GM10248 (cell line): Measurements from ENCODE around the gene CYB561D2.

Experiments
- CTCF ChIA-PET: fragments of 300-600 bp; sonication (Branson Sonifier 250); formaldehyde crosslinking; extraction: SDS; loops from one replicate; lab custom pipeline; 2021; ENCODE audit warnings: antibody characterized with exemption; lab: Yijun Ruan, JAX
- POLR2A ChIA-PET: fragments of 350-650 bp; sonication (Branson Sonifier 250); formaldehyde crosslinking; extraction: SDS; loops from one replicate; lab custom pipeline; 2020; ENCODE audit warnings: antibody characterized with exemption; lab: Yijun Ruan, JAX
- DNase-seq: peaks from one replicate; pipeline ENCODE4 v3.0.0; 2012; ENCODE audit errors: extremely low spot score
- CTCF ChIP-seq: IDR thresholded peaks from 2 replicates; pipeline ENCODE4 v1.5.1; 2012; ENCODE audit warnings: mild to moderate bottlenecking, low read depth; ENCODE audit errors: extremely low read depth, missing control alignments, control extremely low read depth

CYB561D2 gene

GRCh38 chr3:50355829-50356552 is 5.3 kb downstream of the CYB561D2 start:
- DNase-seq: no peak

GRCh38 chr3:50356553-50356952 is 5.9 kb downstream of the CYB561D2 start:
- no peak for DNase-seq
- ChIA-PET POLR2A (interaction anchor here (0.7 kb wide), 1 partner anchor 57 kb away, joined by 5 read pairs; the partner anchor contains the start of genes HYAL3 and NAA80), CTCF (interaction anchor here (1.0 to 2.8 kb wide), 4 partner anchors 11 to 186 kb away, joined by 3 to 8 read pairs (median 4); no protein-coding TSS in a partner anchor)
- TF ChIP-seq CTCF: no peak

More at GRCh38 chr3:50355829-50356552, 5.3 kb downstream of the CYB561D2 start:
- POLR2A ChIA-PET: interaction anchor here (0.6 to 0.7 kb wide), 2 partner anchors 56 to 1165 kb away, joined by 3 to 5 read pairs; partner anchors contain the start of genes HYAL3 and NAA80
- CTCF ChIA-PET: interaction anchor here (0.6 to 2.8 kb wide), 4 partner anchors 11 to 187 kb away, joined by 3 to 8 read pairs (median 4); no protein-coding TSS in a partner anchor
- TF ChIP-seq CTCF: peak; percentile 23

- no peak for DNase-seq
- CTCF ChIA-PET: interaction anchor here (0.7 to 2.8 kb wide), 4 partner anchors 15 to 185 kb away, joined by 3 to 8 read pairs (median 4); partner anchors contain the start of gene TUSC2
- POLR2A ChIA-PET: no interaction called here
- no peak for TF ChIP-seq CTCF
Measured at GRCh38 chr3:50357481-50357880, 6.8 kb downstream of the CYB561D2 start.

DNA sequence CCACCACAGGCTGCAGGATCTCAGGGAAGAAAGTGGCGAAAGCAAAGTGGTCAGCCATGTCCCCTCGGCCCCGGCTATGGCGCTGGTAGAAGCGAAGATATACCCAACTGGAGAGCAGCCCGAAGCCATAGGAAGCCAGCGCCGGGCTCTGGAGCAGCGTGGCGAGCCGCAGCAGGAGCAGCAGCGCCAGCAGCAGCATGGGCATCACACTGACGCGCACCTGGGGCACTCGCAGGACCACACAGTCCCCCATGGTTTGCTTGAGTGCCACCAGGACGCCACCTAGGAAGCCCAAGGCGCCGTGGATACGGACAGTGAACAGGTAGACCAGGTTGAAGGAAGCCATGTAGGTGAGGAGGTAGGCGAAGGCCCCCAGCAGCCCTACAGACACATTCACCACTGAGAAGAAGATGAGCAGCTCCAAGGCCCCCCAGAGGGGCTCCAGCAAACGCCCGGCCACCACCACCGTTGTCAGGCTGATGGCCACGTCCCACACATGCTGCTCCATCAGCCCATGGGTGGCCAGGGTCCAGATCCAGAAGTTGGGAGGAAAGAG is 7.8 kb downstream of the CYB561D2 start:
- no peak for DNase-seq
- ChIA-PET POLR2A (no interaction called here), CTCF (interaction anchor here (2.8 kb wide), 1 partner anchor 184 kb away, joined by 8 read pairs; no protein-coding TSS in a partner anchor)
- no peak for TF ChIP-seq CTCF

DNA sequence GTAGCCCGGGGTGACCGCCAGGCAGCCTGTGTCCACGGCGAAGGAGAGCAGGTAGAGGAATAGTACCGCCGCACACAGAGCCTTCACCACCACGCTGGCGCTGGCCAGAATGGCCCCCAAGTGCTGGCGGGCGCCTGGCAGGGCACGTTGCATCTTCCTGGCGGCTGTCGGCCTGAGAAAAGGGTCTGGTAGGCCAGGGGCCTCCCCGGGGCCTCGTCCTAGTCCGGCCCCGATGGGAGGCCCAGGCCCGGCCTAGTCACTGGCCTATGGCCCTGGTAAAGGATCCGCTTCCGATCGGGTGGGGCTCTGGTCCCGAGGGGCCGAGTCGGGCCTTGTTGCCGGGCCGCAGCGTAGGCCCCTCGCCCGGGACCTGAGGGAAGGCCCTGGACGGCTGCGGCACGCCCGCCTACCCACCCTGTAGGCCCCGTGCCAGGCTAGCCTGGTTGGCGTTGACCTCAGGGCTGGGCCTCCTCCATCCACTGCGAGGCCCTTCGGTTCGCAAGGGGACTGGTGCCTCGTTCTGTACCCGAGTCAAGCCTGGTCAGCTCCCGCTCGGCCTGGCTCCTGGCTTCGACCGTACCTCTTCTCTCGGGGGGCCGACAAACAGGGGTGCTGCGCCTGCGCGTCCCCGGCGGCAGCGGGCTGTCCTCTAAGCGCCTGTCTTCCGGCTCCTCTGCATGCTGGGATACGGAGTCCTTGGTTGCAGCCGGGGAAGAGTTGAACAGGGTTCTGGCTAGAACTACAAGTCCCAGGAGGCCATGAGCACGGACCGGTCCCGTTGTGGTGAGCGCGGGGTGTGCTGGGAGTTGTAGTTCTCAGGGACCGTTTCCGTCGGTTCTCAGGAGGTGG is 8.5 kb downstream of the CYB561D2 start, which contains the start of gene TMEM115:
Gene TMEM115, minus strand, starts transcription at position 611 of the 849 bp plus-strand sequence. Its CDS starts 458 bp downstream, at position 153.
- ChIA-PET POLR2A (no interaction called here), CTCF (interaction anchor here (1.5 kb wide), 1 partner anchor 10 kb away, joined by 3 read pairs; no protein-coding TSS in a partner anchor)
- TF ChIP-seq CTCF: no peak
- peak; percentile 98 for DNase-seq
